ENCODE results near the gene PTGDS.

DNA sequence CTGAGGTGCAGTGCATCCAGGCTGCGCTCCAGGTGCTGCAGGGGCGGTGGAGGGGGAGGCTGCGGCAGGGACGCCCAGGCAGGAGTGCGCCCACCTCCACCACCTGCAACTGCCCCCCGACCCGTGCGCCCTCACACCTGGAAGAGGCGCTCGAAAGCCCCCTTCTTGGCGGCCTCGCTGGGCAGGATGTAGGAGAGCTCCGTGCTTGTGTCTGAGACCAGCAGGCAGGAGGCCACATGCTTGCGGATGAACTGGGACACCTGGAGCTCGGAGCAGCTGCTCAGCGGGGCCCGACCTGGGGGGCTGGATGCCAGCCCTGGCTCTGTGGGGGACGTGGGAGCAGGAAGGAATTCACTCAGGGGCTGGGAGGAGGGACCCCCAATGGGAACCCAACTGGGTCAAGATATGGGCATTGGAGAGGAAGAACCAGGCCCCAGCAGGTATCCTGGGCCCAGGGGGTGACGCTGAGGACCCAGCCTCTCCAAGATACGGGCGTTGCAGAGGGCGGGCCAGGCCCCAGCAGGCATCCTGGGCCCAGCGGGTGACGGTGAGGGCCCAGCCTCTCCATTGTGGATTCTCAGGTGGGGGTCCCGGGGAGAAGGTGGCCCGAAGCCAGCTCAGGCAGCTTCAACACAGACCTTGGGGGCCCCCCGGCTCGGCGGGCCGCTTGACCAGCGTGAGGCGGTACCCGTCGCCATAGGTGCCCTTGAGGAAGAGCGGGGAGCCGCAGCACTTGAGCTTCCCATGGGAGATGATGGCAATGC is 37.7 kb downstream of the PTGDS start:
- no peak for TF ChIP-seq CTCF (IDR thresholded peaks at IDR 0.05; ENCODE audit: insufficient read depth, low read depth, low read length)
- TF ChIP-seq EZH2 (IDR thresholded peaks at IDR 0.05; ENCODE audit: insufficient read depth, low read length): no peak
